ENCODE data around the gene BBX. TPM values are rescaled to one million over a fixed set of nuclear protein-coding genes. Genes with fewer than 3 reads are reported as not detected.

The BBX gene
- total and polyA plus RNA-seq, 2 of the 13 experiments (the other 11 are each of a cell fraction or from before 2014, with no cell fraction given): 13.7 to 23.2 TPM

DNA sequence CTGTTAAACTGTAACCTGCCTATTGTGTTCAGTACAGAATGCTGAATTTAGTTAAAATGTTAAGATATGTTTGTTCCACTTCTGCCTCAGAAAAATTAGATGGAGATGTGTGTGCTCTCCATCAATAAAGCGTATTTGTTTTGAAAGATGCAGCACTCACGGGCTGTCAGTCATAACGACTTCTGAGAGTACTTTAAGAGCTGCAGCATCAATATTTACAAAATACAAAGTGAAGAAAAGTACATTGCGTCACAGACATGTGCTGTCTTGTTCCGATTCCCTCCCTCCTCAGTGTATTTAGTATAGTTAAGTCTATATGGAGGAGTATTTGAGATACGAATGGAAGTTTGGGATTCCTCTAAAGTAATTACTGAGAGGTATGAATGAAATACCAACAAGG is 166.6 kb downstream of the BBX start (continued):
- TF ChIP-seq, protein P1, sequence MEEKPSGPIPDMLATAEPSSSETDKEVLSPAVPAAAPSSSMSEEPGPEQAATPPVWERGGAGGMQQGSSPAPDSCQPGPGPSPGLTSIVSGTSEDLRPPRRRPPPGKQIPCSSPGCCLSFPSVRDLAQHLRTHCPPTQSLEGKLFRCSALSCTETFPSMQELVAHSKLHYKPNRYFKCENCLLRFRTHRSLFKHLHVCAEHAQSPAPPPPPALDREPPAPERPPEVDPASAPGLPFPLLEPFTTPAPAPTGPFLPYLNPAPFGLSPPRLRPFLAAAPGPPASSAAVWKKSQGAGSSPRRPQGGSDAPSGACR (CRISPR knock-in tag; IDR thresholded peaks at IDR 0.05): no peak
- TF ChIP-seq, protein P2, sequence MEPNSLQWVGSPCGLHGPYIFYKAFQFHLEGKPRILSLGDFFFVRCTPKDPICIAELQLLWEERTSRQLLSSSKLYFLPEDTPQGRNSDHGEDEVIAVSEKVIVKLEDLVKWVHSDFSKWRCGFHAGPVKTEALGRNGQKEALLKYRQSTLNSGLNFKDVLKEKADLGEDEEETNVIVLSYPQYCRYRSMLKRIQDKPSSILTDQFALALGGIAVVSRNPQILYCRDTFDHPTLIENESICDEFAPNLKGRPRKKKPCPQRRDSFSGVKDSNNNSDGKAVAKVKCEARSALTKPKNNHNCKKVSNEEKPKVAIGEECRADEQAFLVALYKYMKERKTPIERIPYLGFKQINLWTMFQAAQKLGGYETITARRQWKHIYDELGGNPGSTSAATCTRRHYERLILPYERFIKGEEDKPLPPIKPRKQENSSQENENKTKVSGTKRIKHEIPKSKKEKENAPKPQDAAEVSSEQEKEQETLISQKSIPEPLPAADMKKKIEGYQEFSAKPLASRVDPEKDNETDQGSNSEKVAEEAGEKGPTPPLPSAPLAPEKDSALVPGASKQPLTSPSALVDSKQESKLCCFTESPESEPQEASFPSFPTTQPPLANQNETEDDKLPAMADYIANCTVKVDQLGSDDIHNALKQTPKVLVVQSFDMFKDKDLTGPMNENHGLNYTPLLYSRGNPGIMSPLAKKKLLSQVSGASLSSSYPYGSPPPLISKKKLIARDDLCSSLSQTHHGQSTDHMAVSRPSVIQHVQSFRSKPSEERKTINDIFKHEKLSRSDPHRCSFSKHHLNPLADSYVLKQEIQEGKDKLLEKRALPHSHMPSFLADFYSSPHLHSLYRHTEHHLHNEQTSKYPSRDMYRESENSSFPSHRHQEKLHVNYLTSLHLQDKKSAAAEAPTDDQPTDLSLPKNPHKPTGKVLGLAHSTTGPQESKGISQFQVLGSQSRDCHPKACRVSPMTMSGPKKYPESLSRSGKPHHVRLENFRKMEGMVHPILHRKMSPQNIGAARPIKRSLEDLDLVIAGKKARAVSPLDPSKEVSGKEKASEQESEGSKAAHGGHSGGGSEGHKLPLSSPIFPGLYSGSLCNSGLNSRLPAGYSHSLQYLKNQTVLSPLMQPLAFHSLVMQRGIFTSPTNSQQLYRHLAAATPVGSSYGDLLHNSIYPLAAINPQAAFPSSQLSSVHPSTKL (CRISPR knock-in tag; IDR thresholded peaks at IDR 0.05): peak; percentile 89
- TF ChIP-seq CCDC6 (CRISPR knock-in tag; IDR thresholded peaks at IDR 0.05): no peak
- no peak for TF ChIP-seq AGO2 (optimal IDR thresholded peaks at IDR 0.05; ENCODE audit: low read depth, low read length)
- TF ChIP-seq KLF6 (CRISPR knock-in tag; IDR thresholded peaks at IDR 0.05): no peak
- no peak for TF ChIP-seq SP1 (IDR thresholded peaks at IDR 0.05)
- no peak for TF ChIP-seq SP1 (CRISPR knock-in tag; IDR thresholded peaks at IDR 0.05)
- TF ChIP-seq HES4 (CRISPR knock-in tag; IDR thresholded peaks at IDR 0.05; ENCODE audit: borderline replicate concordance): no peak
- TF ChIP-seq, protein P3, sequence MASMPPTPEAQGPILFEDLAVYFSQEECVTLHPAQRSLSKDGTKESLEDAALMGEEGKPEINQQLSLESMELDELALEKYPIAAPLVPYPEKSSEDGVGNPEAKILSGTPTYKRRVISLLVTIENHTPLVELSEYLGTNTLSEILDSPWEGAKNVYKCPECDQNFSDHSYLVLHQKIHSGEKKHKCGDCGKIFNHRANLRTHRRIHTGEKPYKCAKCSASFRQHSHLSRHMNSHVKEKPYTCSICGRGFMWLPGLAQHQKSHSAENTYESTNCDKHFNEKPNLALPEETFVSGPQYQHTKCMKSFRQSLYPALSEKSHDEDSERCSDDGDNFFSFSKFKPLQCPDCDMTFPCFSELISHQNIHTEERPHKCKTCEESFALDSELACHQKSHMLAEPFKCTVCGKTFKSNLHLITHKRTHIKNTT (CRISPR knock-in tag; IDR thresholded peaks at IDR 0.05): no peak
- TF ChIP-seq ZNF17 (CRISPR knock-in tag; IDR thresholded peaks at IDR 0.05): no peak
- TF ChIP-seq FOXP1 (IDR thresholded peaks at IDR 0.05): no peak
- peak; percentile 90 for TF ChIP-seq FOXP1 (CRISPR knock-in tag; IDR thresholded peaks at IDR 0.05)
- TF ChIP-seq EZH2 (conservative IDR thresholded peaks at IDR 0.05; ENCODE audit: low read depth, low read length): no peak
- TF ChIP-seq, protein P4, sequence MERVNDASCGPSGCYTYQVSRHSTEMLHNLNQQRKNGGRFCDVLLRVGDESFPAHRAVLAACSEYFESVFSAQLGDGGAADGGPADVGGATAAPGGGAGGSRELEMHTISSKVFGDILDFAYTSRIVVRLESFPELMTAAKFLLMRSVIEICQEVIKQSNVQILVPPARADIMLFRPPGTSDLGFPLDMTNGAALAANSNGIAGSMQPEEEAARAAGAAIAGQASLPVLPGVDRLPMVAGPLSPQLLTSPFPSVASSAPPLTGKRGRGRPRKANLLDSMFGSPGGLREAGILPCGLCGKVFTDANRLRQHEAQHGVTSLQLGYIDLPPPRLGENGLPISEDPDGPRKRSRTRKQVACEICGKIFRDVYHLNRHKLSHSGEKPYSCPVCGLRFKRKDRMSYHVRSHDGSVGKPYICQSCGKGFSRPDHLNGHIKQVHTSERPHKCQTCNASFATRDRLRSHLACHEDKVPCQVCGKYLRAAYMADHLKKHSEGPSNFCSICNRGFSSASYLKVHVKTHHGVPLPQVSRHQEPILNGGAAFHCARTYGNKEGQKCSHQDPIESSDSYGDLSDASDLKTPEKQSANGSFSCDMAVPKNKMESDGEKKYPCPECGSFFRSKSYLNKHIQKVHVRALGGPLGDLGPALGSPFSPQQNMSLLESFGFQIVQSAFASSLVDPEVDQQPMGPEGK (CRISPR knock-in tag; IDR thresholded peaks at IDR 0.05): no peak
- TF ChIP-seq ZNF850 (CRISPR knock-in tag; conservative IDR thresholded peaks at IDR 0.05): no peak
- TF ChIP-seq, protein P5, sequence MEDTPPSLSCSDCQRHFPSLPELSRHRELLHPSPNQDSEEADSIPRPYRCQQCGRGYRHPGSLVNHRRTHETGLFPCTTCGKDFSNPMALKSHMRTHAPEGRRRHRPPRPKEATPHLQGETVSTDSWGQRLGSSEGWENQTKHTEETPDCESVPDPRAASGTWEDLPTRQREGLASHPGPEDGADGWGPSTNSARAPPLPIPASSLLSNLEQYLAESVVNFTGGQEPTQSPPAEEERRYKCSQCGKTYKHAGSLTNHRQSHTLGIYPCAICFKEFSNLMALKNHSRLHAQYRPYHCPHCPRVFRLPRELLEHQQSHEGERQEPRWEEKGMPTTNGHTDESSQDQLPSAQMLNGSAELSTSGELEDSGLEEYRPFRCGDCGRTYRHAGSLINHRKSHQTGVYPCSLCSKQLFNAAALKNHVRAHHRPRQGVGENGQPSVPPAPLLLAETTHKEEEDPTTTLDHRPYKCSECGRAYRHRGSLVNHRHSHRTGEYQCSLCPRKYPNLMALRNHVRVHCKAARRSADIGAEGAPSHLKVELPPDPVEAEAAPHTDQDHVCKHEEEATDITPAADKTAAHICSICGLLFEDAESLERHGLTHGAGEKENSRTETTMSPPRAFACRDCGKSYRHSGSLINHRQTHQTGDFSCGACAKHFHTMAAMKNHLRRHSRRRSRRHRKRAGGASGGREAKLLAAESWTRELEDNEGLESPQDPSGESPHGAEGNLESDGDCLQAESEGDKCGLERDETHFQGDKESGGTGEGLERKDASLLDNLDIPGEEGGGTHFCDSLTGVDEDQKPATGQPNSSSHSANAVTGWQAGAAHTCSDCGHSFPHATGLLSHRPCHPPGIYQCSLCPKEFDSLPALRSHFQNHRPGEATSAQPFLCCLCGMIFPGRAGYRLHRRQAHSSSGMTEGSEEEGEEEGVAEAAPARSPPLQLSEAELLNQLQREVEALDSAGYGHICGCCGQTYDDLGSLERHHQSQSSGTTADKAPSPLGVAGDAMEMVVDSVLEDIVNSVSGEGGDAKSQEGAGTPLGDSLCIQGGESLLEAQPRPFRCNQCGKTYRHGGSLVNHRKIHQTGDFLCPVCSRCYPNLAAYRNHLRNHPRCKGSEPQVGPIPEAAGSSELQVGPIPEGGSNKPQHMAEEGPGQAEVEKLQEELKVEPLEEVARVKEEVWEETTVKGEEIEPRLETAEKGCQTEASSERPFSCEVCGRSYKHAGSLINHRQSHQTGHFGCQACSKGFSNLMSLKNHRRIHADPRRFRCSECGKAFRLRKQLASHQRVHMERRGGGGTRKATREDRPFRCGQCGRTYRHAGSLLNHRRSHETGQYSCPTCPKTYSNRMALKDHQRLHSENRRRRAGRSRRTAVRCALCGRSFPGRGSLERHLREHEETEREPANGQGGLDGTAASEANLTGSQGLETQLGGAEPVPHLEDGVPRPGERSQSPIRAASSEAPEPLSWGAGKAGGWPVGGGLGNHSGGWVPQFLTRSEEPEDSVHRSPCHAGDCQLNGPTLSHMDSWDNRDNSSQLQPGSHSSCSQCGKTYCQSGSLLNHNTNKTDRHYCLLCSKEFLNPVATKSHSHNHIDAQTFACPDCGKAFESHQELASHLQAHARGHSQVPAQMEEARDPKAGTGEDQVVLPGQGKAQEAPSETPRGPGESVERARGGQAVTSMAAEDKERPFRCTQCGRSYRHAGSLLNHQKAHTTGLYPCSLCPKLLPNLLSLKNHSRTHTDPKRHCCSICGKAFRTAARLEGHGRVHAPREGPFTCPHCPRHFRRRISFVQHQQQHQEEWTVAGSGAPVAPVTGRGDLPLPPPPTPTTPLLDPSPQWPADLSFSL (CRISPR knock-in tag; IDR thresholded peaks at IDR 0.05): no peak
- no peak for TF ChIP-seq ZNF546 (CRISPR knock-in tag; conservative IDR thresholded peaks at IDR 0.05)
- 0 out of 2 replicates have a peak, but pooled peaks have one; percentile 33 for TF ChIP-seq PHF21A (CRISPR knock-in tag; IDR thresholded peaks at IDR 0.05)
